Measurements from ENCODE around the gene EMC6.
"Not testable (repeated sequence)": the region's sequence is repeated elsewhere in the genome, so short reads cannot be mapped to it uniquely, and the experiment has no call there.

The EMC6 gene

DNA sequence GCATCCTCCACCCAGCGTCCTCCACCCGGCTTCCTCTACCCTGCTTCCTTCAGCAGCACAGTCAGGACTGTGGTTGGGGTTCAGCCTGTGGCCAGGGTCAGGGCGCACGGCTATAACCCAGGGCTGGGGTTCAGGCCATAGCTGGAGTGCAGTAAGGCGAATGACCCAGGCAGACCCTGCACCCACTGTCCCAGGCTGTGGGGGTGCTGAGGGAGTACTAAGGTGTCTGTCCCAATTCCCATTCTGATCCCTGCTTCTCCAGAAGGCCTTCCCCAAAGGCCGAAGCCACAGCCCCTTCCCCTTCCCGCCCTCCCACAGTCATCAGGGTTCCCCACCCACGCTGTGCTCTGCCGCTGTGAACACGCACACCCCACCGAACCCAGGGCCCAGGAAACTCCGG is 12.4 kb downstream of the EMC6 start:
- DNase-seq (ENCODE audit: low spot score): no peak

- no peak for DNase-seq (ENCODE audit: low spot score)
Measured at GRCh38 chr17:3681565-3681964, 13.0 kb downstream of the EMC6 start.

DNA sequence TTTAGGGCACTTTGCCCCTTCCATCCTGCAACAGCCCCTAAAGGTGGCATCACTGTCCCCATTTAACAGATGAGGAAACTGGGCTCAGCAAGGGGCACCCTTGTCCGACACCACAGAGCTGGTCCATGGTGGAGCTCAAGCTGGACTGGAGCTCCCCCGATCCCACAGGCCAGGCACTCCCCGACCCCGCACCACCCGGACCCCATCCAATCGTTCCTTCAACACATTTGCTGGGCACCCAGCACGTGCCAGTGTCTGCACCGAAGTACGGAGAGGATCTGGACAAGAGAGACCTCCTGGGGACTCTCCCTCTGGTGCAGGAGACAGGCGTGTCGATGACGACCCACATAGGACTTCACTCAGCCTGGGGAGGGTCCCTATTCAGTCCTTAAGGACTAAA is 13.4 kb downstream of the EMC6 start:
- no peak for DNase-seq (ENCODE audit: low spot score)

DNA sequence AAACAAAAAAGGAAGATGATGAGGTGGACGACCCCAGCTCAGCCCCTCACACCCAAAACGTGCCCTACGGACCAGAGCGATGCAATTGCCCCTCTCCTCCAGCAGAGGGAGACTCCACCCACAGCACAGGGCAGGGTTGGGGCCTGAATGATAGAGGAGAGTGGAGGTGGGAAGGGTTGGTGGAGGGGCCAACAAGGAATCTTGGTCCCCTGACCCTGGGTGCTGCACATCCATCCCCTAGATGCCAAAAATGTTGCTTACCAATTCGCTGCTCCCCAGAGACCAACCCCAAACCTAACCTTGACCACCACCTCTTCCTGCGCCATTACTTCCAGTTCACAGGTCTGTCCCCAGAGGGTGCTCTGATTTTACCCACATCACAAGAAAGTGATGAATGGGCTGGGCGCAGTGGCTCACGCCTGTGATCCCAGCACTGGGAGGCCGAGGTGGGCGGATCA is 14.5 kb downstream of the EMC6 start:
- DNase-seq (ENCODE audit: low spot score): no peak

GRCh38 chr17:3685174-3685573 is 16.6 kb downstream of the EMC6 start:
- no peak for DNase-seq (ENCODE audit: low spot score)

GRCh38 chr17:3688027-3688553 is 19.5 kb downstream of the EMC6 start:
- no peak for DNase-seq (ENCODE audit: low spot score)

DNA sequence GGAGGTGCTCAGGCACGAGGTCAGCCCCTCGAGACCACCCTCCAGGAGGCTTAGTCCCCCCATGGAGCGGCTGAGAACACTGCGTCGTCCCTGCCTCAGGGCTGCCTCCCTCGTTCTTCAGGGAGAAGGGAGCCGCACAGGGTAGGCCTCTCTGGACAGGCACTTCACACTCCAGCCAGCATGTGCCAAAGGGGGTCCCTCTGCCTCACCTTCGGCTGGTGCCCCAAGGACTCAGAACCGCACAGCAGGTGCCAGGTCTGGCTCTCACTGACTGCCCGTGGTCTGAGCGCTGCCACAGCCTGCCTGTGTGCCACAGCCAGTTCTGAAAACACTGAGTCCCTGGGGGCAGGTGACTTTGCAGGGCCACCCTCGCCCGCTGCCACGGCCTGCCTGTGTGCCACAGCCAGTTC is 20.2 kb downstream of the EMC6 start:
- DNase-seq (ENCODE audit: low spot score): no peak

- no peak for DNase-seq (ENCODE audit: low spot score)
Measured at GRCh38 chr17:3689262-3690093, 20.9 kb downstream of the EMC6 start.

DNA sequence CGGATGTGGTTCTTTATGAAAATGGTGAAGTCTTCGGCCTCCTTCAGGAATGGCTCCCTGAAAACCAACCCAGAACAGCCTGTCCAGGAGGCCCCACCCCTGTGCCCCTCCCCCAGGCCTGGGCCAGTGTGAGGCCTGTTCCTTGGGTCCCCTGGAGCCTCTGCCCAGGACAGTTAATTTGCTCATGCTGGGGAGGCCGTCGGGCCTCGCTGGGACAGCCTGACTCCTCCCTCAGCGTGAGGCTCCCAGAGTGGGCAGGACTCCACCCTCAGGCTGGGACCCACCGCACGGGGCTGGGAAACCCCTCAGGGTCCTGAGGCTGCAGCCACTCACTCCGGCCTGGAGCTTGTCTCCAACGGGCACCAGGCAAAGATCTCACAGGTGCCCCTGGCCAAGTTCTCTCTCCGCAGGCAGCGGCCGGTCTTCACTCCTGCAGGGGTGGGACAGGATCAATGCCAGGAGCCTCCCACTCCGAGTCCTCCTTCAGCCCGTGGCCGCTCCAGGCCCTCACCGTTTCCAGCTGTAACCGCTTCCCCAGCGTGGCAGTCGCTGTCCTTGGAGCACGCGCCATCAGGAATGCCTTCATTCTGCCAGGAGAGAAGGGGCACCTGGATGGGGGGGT is 21.6 kb downstream of the EMC6 start:
- DNase-seq (ENCODE audit: low spot score): no peak

DNA sequence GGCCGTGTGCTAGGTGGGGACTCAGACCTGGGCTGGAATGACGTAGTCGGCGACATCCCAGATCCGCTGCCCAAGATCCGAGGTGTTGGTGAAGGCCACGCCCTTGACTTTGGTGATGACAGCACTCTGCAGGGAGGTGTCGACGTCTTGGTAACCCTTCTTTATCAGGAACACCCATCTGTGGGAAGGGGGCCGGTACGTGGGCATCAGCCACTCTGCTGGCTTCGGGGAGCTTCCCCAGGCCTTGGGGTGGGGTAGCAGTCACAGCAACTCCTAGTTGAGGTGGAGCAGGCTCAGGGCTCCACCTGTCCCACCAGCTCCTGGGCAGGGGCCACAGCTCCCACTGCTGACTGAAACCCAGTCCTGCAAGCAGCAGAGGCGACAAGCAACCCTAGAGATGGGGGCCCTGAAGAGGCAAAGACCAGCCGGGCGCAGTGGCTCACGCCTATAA is 23.0 kb downstream of the EMC6 start:
- no peak for DNase-seq (ENCODE audit: low spot score)

DNA sequence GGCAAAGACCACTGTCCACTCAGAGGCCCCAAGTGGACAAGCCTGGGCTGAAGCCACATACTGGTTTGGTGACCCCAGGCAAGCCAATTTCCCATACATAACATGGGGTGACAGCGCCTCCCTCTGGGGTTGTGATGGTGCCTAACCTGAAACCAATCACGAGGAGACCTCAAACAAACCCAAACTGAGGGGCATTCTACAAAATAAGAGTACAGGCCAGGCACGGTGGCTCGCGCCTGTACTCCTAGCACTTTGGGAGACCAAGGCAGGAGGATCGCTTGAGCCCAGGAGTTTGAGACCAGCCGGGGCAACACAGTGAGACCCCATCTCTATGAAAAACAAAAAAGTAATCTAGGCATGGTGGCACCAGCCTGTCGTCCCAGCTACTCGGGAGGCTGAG is 23.7 kb downstream of the EMC6 start:
- no peak for DNase-seq (ENCODE audit: low spot score)

DNA sequence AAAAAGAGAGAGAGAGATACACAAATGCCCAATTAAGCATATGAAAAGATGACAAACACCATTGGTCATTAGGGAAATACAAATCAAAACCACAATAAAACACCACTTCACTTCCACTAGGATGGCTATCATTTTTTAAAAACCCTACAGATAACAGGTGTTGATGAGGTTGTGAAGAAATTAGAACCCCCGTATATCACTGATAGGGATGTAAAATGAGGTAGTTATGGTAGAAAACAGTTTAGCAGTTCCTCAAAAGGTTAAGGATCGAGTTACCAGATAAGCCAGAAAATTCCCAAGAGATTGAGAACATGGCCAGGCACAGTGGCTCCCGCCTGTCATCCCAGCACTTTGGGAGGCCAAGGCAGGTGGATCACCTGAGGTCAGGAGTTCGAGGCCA is 24.5 kb downstream of the EMC6 start:
- DNase-seq (ENCODE audit: low spot score): no peak

- DNase-seq (ENCODE audit: low spot score): no peak
Measured at GRCh38 chr17:3693829-3694231, 25.2 kb downstream of the EMC6 start.

DNA sequence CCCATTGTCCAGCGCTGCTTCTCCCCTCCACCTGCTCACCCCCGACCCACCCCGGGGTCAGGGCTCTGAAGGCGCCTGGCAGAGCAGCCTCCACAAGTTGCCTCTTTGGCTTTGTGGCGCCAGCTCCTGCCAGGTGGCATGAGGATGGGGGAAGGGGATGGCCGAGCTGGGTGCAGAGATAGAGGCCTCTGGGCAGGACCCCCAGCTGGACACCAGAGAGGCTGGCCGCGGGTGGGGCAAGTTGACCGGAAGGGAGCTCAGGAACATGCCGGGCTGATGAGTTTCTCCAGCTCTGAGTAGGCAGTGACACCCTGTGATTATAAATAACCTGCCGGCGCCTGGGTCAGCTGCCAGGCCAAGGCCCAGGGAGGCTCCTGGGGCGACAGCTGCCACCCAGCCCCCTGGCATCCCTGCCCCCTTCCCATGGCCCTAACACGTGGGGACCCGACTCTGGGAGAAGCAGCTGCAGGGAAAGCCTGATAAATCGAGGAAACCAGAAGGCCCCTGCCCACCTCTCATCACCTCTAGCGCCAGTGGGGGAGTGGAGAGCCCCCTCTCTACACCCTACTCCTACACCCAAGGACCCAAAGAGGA is 26.6 kb downstream of the EMC6 start:
- no peak for DNase-seq (ENCODE audit: low spot score)

GRCh38 chr17:3695723-3696411 is 27.3 kb downstream of the EMC6 start, which contains the start of gene P2RX5:
Gene P2RX5 (minus strand): TSS chr17:3696155. CDS start chr17:3696005, 150 bp downstream.
- DNase-seq (ENCODE audit: low spot score): peak; percentile 80

DNA sequence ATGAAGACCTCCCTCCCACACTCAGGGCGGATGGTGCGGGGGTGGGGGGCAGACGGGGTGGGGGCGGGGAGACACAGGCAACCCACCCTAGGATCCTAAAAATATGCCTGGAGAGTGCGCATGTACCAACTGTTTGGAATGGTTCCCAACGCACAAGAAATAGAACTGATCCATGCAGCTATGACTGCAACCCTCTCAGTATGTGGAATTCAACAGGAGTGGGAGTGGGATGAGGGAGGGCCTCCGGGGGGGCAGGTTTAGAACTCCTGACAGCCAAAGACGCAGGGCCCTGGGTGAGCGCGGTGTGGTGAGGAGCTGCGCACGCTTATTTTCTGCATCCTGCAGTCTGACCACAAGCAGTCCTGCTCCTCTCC is 28.5 kb downstream of the EMC6 start:
- no peak for DNase-seq (ENCODE audit: low spot score)

- DNase-seq (ENCODE audit: low spot score): no peak
Measured at GRCh38 chr17:3698139-3698538, 29.5 kb downstream of the EMC6 start.

GRCh38 chr17:3699951-3700350 is 31.3 kb downstream of the EMC6 start:
- no peak for DNase-seq (ENCODE audit: low spot score)

DNA sequence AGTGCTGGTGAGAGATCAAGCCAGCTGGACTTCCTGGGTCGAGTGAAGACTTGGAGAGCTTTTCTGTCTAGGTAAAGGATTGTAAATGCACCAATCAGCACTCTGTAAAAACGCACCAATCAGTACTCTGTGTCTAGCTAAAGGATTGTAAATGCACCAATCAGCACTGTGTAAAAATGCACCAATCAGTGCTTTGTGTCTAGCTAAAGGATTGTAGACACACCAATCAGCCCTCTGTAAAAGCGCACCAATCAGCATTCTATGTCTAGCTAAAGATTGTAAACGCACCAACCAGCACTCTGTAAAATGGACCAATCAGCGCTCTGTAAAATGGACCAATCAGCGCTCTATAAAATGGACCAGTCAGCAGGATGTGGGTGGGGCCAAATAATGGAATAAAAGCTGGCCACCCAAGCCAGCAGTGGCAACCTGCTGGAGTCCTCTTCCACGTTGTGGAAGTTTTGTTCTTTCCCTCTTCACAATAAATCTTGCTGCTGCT is 33.5 kb downstream of the EMC6 start:
- DNase-seq (ENCODE audit: low spot score): not testable (repeated sequence)

GRCh38 chr17:3704931-3705717 is 36.5 kb downstream of the EMC6 start:
- DNase-seq (ENCODE audit: low spot score): no peak

- not testable (repeated sequence) for DNase-seq (ENCODE audit: low spot score)
Measured at GRCh38 chr17:3705718-3705984, 37.0 kb downstream of the EMC6 start.

Data from ecto neural progenitor cell (in vitro differentiated cells).